Neural crest cell (in vitro differentiated cells): Measurements from ENCODE around the gene EPB41L2. TPM values are rescaled to one million over a fixed set of nuclear protein-coding genes. Genes with fewer than 3 reads are reported as not detected.
"Not testable (repeated sequence)": the region's sequence is repeated elsewhere in the genome, so short reads cannot be mapped to it uniquely, and the experiment has no call there.

ENCODE experiments used
- DNase-seq: peaks from one replicate; pipeline ENCODE4 v3.0.0; 2021; ENCODE audit warnings: low read depth, mixed read lengths, low spot score
- H3K27ac Mint-ChIP-seq: one replicate; pipeline ENCODE4 v1.8.0; 2021; ENCODE audit warnings: mild to moderate bottlenecking, mixed read lengths; ENCODE audit not compliant: unreplicated experiment
- H3K27me3 Mint-ChIP-seq: 2 replicates; pipeline ENCODE4 v1.8.0; 2021; ENCODE audit warnings: low read depth, mild to moderate bottlenecking, mixed read lengths
- H3K36me3 Mint-ChIP-seq: 2 replicates; pipeline ENCODE4 v1.8.0; 2021; ENCODE audit warnings: low read depth, mild to moderate bottlenecking, mixed read lengths
- H3K4me1 Mint-ChIP-seq: 2 replicates; pipeline ENCODE4 v1.8.0; 2021; ENCODE audit warnings: mixed read lengths
- H3K4me3 Mint-ChIP-seq: one replicate; pipeline ENCODE4 v1.8.0; 2021; ENCODE audit warnings: mild to moderate bottlenecking, mixed read lengths
- H3K9me3 Mint-ChIP-seq: 2 replicates; pipeline ENCODE4 v1.8.0; 2021; ENCODE audit warnings: mixed read lengths
- CTCF ChIP-seq: fragments of 200-600 bp; sonication (generic); conservative IDR thresholded peaks from 2 replicates; pipeline ENCODE4 v1.5.0; 2021; ENCODE audit warnings: antibody characterized with exemption, mild to moderate bottlenecking
- total RNA-seq: library from RNA; stranded (reverse); gene quantifications from 2 replicates; pipeline ENCODE4 v1.2.1, GENCODE V29; 2021

The EPB41L2 gene
- total RNA-seq, 1 donor from 2014 or later, result 114 TPM

- DNase-seq, result no peak
- no peak for TF ChIP-seq CTCF
- no peak overlapping the region for H3K4me3 Mint-ChIP-seq
- peaks cover 15% of the 10 kb centered on the region for H3K36me3 Mint-ChIP-seq
- no peaks in the 10 kb centered on the region for H3K27me3 Mint-ChIP-seq
- H3K9me3 Mint-ChIP-seq, result no peaks in the 10 kb centered on the region
- no peak overlapping the region for H3K27ac Mint-ChIP-seq
- peaks cover 11% of the 10 kb centered on the region for H3K4me1 Mint-ChIP-seq
These were observed 142.1 kb downstream of the EPB41L2 start for GRCh38 chr6:130920969-130921368.

DNA sequence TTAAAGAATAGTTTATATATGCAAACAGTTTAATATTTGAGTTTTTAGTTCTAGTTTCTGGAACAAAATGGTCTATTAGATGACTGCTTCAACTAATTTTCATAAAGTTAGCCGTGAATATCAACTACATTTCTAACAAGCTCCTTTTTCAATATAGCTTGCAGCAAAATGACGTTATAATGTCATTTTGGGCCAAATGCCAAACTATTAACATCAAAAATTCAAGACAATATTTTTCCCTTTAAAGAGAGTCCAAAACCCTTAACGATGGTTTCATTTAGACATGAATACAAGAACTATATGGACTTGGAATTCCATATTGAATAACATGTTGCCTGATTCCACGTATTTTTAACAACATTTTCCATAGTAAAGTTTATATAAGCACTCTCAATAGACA, 144.9 kb downstream of the EPB41L2 start:
- Mint-ChIP-seq H3K4me1 (peaks cover 3% of the 10 kb centered on the region), H3K27ac (no peak overlapping the region), H3K4me3 (no peak overlapping the region), H3K27me3 (no peaks in the 10 kb centered on the region), H3K9me3 (peaks cover 3% of the 10 kb centered on the region), H3K36me3 (peaks cover 16% of the 10 kb centered on the region)
- no peak for TF ChIP-seq CTCF
- no peak for DNase-seq

DNA sequence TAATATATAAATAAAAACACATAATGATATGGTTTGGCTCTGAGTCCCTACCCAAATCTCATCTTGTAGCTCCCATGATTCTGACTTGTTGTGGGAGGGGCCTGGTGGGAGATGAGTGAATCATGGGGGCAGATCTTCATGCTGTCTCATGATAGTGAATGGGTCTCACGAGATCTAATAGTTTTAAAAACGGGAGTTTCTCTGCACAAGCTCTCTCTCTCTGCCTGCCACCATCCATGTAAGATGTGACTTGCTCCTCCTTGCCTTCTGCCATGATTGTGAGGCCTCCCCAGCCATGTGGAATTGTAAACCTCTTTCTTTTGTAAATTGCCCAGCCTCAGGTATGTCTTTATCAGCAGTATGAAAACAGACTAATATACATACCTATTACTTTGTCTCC, 147.4 kb downstream of the EPB41L2 start:
- H3K4me1 Mint-ChIP-seq, H3K27me3 Mint-ChIP-seq, H3K9me3 Mint-ChIP-seq, H3K4me3 Mint-ChIP-seq, H3K27ac Mint-ChIP-seq, DNase-seq: not testable (repeated sequence)
- peaks cover 19% of the 10 kb centered on the region for H3K36me3 Mint-ChIP-seq

DNA sequence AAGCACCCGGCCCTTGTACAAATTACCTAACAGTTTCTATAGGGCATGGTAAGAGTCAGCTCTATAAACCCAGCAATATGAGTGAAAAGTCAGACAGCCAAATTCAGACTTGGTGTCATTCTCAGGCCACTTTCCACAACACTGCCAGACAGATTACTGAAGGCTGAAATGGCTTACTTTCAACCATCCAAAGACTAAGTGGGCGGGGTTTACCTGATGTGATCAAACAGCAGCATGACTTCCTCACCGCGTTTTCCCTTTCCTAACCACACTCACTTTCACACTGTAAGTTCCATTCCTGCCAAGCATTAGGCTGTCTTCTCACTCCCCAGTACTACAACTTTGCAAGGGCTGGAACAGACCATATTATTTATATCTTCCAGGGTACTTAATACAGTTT, 149.9 kb downstream of the EPB41L2 start:
- H3K9me3 Mint-ChIP-seq, result peaks cover 10% of the 10 kb centered on the region
- no peak for DNase-seq
- TF ChIP-seq CTCF, result no peak

DNA sequence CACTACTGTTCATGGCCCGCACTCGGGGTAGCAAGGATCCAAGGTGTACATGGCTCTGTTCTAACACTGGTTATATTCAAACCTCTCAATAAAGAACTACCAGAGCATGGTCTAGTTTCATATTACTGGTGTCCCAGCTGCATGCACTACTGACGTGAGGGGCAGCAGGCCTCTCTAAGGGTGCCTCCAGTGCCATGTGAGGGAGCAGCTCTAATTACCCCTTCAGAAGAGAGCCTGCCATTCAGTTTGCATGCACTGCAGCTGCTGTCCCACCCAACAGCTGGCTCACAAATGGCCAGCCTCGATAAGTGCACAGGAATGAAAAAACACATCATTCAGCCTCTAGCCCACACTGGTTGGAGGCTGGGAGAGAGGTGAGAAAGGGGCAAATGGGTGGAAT, 150.6 kb downstream of the EPB41L2 start:
- H3K9me3 Mint-ChIP-seq, result peaks cover 10% of the 10 kb centered on the region
- H3K27me3 Mint-ChIP-seq, result no peaks in the 10 kb centered on the region
- DNase-seq, result no peak
- H3K4me1 Mint-ChIP-seq, result peaks cover 24% of the 10 kb centered on the region
- peaks cover 30% of the 10 kb centered on the region for H3K36me3 Mint-ChIP-seq
- no peak overlapping the region for H3K4me3 Mint-ChIP-seq
- no peak for TF ChIP-seq CTCF
- H3K27ac Mint-ChIP-seq, result no peak overlapping the region

More for the DNA sequence above, 149.9 kb downstream of the EPB41L2 start:
- Mint-ChIP-seq H3K4me1 (peaks cover 19% of the 10 kb centered on the region), H3K27ac (no peak overlapping the region), H3K27me3 (no peaks in the 10 kb centered on the region), H3K36me3 (peaks cover 33% of the 10 kb centered on the region), H3K4me3 (no peak overlapping the region)

- Mint-ChIP-seq H3K4me1 (peaks cover 28% of the 10 kb centered on the region), H3K9me3 (peaks cover 7% of the 10 kb centered on the region)
These were observed 154.1 kb downstream of the EPB41L2 start for GRCh38 chr6:130908958-130909357.

More at GRCh38 chr6:130908958-130909357, 154.1 kb downstream of the EPB41L2 start:
- TF ChIP-seq CTCF, result no peak
- no peak for DNase-seq
- H3K36me3 Mint-ChIP-seq, result peaks cover 19% of the 10 kb centered on the region
- H3K27ac Mint-ChIP-seq, result no peak overlapping the region
- H3K27me3 Mint-ChIP-seq, result no peaks in the 10 kb centered on the region
- no peak overlapping the region for H3K4me3 Mint-ChIP-seq
